Middle frontal gyrus (tissue), 1 donor: ENCODE measurements around the gene RNF220.

Experiments used
- DNase-seq: peaks from one replicate; pipeline ENCODE4 v3.0.0-alpha.2; 2015; ENCODE audit warnings: low spot score; ENCODE audit errors: extremely low spot score

Gene RNF220

DNA sequence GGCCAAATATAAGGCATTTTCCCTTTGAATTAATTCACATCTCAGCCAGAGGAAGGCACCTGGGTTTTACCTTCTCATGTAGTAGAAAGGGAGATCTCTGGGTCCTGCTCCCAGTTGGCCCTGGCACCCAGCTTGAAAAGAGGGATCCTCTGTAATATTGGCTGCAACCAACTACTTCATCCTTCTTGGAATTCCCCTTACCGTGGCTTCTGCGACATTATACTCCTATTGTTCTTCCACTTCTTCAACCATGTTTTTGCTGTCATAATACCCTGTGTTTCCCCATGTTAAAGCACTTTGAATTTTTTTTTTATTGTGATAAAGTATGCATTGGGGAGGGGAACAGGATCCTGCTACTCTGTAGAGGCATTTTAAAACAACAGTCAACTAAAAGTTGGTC, 26.8 kb downstream of the RNF220 start:
- no peak for DNase-seq

DNA sequence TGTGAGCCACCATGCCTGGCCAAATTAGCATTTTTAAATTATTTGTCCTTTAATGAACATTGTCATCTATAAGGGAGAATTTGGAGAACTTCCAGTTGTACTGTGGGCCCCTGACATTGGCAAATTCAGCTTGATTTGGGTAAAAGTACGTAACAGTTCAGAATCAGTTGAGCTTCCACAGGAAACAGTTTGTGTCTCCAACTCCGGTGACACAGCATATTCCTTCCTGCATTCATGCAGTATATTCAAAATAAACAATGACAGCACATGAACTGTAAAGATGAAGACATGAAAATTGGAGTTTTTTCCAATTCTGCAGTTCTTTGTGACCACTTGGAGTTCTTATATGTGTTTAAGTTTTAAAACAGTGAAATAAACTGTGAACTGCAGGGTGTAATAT, 28.2 kb downstream of the RNF220 start:
- DNase-seq: no peak

DNA sequence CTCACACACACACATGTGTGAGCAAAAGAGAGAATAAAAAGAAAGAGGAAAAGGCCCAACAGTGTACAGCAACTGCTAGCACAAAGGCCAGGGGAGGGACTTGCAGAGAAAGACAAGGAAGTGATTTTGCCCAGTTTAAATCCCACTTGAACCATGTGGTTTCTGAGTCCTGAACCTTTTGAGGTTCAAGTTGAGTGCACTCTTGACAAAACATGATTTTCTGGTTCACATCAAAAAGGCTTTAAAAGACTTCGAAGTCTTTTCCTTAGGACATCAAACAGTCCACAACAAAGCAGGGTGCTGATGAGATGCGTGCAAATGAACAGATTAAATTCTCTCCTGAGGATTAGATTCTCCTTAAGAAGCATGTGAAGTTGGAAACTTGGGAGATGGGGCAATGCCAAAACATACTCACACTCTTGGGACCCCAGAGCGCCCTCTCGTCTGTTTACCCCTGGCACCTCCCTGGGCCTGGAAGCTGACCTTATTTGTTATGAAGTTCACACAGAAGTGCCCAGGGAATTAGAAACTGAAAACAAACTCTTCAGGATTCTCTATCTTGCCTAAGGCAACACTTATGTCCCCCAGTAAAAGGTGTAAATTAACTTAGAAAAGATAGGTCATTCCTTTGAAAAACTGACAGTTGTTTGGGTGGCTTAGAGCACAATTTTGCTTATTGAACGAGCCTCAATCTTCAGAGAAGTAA, 31.5 kb downstream of the RNF220 start:
- no peak for DNase-seq

DNA sequence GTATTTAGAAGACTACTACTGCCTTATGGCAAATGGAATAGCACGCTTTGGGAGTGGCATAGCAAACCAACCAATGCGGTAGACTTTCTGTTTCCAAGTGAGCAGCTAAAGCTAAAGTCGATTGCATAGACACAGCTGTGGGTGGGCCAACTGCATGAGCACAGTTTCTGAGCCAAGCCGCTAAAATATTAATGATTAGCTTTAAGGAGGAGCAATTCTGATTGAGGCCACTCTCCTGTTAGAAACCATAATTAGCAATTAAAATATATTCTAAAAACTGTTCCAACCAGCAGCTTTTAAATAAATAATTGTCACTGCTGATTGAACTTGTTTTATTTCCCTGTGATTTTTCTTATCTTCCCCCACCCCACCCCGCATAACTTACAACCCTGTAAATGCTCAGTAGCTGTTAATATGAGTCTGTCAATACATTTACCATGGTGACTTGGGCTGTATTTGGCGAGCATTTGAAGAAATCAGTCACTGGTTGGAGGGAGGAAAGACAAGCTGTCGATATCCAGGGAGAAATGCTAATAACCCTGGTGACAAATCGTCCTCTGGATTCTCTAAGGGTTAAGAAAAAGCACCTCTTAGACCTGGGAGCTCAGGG, 32.2 kb downstream of the RNF220 start:
- no peak for DNase-seq

DNA sequence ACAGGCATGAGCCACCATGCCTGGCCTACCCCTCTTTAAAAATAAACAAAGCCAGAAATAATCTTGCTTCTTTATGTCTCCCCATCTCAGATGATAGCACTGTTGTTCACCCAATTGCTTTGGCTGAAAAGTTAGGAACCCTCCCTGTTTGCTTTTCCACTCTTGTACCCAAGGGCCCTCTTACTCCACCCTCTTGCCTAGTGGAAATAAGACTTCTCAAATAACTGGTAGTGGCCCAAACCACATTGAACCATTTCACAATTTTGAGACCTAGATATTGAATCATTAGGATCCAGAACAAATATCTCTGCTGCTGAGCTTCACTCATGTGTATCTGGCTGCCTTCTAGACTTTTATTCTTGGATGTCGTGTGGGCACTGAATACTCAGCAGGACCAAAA, 37.7 kb downstream of the RNF220 start:
- no peak for DNase-seq

DNA sequence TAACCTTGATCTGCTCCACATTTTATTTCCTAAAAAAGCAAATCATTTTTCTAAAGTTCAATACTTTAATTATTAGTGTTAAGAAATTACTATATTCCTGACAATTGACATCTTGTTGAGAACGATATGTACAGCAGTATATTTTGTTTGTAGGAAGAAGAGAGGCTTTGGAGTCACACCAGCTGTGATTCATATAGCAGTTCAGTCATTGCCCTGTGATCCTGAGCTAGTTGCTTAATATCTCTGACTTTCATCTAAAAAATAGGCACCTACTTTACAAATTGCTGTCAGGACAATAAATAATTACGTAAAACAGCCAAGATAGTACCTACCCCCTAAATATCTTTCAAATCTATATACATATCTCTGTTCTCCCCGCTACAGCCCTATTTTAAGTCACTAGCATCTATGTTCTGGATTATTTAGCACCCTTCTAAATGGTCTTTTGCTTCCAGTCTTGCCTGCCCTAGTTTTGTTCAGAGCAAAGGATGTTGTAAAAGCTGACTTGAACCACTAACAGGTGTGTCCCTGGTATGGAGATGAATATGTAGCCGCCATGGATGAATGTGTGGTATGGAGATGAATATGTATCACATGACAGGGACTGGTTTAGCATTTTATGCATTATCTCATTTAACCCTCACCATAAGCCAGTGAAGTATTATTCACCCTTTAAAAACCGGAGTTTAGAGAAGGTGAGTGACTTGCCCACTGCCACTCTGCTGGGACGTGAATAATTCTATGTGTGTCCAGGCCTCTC, 42.2 kb downstream of the RNF220 start:
- no peak for DNase-seq

DNA sequence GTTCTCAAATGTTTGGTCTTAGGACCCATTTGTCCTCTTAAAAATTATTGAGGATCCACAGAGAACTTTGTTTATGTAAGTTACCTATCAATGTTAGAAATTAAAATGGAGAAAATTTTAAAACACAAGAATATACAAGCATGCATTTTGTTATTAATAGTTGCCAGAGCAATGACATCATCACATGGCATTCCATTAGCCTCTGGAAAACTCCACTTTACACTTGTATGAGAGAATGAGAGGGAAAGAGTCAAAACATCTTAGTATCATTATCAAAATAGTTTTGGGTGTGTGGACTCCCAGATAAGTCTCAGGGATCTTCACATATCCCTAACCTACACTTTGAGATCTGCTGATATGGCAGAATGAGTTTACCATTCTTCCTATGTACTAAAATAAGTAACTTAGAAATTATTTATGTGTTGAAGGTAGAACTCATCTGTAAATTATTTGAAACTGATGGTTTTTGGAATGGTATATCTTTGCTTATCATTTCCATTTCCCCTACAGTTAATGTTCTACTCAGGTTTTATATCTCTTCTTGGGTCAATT, 48.8 kb downstream of the RNF220 start:
- no peak for DNase-seq

DNA sequence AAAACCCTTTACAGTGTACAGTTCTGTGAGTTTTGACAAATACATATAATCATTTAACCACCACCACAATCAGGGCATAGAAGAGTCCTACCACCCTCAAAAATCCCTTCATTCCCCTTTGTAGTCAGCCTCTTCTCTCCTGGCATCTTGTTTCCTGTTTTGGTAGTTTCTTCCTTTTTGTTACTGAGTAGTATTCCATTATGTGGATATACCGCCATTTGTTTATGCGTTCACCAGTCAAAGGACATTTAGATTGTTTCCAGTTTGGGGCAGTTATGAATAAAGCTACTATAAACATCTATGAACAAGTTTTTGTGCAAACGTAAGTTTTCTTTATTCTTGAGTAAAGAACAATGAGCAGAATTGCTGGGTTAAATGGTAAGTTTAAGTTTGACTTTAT, 49.6 kb downstream of the RNF220 start:
- DNase-seq: no peak

DNA sequence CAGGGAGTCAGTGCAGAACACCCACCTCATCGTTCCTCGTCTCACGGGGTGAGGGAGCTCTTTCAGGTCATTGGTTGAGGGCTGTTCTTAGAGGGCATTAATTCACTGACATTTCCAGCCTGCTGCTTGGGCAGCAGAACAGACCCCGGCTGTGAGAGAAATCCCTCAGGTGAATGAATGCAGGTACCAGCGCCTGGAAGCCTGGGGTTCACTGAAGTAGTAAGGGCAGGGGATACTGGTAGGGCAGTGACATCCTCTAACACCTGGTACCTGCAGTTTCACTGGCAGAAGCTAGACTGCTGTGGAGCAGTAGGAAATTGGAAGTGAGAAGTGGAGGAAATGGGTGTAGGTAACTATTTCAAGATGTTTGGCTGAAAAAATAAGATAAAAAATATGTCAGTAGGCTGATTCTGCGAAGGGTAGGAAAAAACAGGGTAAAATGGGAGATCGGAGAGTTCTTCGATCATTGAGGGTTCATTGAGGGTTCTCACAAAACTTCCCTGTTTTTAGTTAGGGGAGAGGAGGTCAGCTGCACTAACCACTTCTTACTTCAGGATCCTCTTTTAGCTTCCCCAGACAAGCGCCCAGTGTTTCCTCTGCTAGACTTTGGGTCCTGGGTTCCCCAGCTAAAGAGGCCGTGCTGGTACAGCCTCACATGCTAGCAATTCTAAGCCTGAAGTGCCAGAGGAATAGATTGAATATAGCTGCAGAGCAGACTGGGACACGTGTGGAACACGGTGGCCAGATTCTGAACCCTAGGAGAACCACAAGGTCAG, 55.2 kb downstream of the RNF220 start:
- no peak for DNase-seq

DNA sequence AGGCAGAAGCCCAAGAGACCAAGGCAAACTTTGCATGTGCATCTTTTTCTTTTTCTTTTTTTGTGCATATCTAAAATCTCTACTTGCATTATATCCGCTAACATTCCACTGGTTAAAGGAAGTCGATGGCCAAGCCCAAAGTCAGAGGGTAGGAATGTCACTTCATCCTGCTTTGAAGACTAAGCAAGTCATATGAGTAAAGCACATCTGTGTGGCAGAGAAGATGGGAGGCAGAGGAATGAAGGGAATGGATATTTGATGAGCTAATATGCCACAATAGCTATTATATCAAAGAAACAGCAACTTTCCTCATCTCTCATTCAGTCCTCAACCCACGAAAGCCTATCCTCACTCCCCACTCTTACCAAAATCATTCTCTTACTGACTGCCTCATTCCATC, 59.3 kb downstream of the RNF220 start:
- DNase-seq: no peak

DNA sequence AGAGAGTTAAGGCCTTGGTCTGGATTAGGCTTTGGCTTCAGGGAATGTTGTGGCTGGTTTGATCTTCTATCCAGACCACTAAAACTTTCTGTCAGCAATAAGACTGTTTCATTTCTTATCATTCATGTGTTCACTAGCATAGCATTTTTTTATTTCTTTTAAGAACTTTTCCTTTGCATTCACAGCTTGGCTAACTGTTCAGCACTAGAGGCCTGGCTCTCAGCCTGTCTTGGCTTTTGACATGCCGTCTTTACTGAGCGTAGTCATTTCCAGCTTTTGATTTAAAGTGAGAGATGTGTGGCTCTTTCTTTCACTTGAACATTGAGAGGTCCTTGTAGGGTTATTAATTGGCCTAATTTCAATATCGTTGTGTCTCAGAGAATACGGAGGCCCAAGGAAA, 62.5 kb downstream of the RNF220 start:
- no peak for DNase-seq

DNA sequence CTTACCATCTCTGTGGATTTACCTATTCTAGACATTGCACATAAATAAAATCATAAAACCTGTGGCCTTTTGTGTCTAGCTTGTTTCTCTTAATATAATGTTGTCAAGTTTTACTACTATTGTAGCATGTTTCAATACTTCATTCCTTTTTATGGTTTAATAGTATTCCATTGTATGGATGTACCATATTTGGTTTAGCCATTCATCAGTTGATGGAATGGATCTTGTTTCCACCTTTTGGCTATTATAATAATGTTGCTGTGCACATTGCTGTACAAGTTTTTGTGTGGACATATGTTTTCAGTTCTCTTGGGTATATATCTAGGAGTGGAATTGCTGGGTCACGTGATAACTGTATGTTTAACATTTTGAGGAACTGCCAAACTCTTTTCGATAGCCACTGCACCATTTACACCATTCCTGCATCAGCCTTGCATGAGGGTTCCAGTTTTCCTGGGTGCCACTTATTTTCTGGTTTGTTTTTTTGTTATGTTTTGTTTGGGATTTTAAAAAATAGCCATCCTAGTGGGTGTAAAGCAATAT, 66.9 kb downstream of the RNF220 start:
- DNase-seq: no peak

DNA sequence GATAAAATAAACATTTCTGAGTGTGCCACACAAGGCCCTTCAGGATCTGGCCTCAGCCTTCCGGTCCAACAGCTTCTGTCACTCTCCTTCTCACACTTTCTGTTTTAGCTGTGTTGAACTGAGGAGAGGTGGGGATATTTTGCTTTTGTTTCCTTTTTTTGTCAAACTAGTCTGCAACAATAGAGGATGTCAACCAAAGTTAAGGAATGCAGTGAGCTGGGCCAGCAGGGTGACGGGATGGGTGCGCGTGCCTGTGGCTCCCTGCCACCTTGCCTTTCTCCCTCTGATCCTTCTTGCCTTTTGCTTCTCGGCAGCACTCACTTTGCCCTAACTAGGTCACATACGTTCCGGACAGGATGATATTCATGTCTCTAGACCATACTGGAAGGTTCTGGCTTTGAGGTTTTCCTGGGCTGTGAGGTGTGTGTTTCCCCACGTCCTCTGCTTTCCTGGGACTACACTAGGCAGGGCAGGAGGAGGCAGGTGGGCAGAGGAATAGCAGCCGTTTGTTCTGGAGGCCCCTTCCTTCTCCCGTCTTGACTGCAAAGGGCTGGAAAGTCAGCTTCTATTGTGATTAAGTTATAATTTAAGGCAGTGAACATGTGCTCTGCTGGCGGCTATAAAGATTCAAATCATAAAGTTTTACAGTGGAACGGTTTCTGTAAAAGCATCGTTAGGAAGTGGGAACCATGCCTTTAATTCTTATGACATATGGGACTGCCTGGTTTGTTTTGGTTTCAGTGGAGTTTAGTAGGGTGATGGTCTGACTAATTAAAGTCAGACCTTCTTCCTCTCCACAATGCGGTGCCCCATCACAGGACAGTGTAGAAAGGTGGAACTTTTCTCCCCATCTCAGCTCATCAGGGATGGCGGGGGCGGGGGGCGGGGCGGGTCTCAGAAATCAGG, 67.8 kb downstream of the RNF220 start:
- DNase-seq: no peak

DNA sequence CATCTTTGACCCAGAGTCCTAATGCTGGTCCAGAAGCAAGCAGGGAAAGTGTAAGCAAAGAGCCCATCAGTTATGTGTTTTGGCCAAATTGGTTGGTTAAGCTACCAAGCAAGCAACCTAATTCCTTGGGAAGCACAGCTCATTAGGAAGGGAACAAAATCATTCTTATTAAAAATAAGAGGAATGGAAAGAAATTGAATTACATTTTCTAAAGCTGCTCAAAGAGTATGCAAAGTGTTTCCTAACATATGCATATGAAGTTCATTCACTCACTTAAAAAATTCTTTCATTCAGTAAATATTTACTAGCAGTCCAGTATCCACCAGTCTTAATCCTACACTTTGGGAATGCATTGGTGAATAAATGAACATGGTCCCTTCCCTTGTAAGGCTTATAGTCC, 71.8 kb downstream of the RNF220 start:
- no peak for DNase-seq

DNA sequence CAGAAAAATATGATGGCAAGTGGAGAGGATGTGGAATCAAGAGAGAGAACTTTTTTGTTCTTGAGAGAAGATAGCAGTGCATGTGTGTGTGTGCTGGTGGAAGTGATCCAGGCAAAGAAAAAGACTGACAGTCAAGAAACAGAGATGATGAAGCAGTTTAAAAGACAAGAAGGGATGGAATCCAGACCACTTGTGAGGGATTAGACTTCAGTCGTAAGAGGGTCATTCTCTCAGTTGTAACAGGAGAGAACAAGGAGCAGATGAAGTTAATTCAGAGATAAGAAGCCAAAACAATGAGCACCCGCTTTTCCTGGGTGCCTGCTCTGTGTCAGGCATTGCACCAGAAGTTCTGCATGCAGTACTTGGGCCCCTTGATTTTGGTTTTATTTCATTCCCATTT, 76.6 kb downstream of the RNF220 start:
- no peak for DNase-seq

DNA sequence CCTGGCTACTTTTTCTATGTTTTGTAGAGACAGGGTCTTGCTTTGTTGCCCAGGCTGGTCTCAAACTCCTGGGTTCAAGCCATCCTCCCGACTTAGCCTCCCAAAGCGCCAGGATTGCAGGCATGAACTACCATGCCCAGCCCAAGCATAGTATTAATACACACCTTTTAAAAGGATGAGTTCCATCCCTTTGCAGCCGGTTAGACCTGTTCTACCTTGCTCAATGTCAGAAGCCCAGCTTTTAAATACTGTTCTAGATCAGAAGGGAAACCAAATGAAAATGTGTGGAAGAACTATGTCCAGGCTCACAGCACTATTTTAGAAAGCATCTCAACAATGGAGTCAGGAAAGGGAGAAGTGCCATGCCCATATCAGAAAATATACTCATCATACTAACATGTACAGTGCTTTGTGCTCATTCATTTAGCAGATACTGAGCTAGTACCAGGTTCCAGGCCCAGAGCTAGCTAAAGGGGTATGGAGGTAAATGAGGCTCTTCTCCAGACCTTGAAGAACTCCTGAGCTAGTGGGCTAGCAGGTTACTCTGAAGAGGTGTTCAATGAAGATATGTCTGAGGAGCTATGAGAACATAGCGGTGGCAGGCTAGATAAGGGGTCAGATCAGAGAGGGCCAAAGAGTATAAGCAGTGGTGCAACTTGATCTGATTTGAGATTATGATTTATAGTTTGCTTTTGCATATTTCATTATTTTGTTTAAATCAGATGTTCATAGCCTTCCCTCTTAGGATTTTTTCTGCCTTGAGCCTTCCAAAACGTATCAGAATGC, 78.2 kb downstream of the RNF220 start:
- no peak for DNase-seq

DNA sequence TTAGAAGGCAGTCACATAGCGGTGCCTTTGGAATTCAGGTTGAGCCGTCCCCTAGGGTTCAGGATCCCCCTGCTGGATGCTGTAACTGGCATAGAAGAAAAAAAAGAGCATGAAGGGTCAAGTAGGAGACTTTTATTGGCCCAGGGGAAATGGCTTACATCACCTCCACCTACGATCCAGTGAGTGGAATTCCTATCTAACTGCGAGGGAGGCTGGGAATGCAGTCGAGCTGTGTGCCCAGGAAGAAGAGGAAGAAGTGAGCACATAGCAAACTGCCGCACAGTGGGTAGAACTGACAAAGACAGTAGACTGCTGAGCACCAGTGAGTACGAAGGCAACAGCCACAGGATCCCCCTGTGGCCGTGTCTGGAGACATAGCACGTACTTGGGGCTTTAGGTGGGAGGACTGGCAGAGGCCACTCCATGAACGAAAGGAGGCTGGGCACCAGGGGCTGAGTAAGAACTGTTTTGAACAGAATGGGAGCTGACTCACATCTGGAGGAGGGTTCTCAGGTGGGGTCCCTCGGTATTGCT, 79.2 kb downstream of the RNF220 start:
- DNase-seq: no peak

DNA sequence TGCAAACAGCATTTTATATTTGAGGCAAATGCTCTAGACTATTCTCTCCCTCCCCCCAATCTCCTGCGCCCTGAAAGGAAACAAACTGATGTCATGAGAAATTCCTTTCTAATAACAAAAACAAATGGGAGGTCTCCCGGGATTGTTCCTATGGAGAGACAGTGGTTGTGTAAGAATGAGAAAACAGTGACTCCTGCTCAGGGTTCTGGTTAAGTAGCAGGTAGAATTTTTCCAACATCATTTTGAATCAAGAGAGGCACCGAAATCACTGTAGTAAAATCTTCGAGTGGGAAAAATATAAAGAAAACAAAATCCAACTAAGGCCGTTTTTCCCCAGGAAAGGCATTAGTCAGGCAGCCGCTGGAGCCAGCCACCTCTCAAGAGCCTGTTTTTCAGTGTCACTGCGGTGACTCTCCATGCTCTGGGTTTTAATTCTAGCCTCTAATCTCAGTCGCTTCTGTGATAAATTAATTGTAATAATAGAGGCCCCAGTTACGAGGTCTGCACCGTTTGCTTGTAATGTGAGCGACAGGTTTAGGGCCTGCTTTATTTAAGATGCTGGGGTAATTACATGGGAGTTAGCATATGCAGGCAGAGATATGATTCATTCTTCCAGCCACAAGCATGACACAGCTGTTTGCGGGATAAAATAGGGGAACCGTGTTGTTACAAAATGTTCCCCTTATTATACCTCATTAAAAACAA, 80.3 kb downstream of the RNF220 start:
- DNase-seq: no peak
